HCT116 (cell line): ENCODE measurements around the gene CRADD. TPM values are rescaled to one million over a fixed set of nuclear protein-coding genes. Genes with fewer than 3 reads are reported as not detected.

Experiments
- ATAC-seq: fragments of 200-7000 bp; cut with Tn5 transposase; 2 replicates; pipeline ENCODE4 v1.9.1; 2020; ENCODE audit warnings: mild to moderate bottlenecking, moderate library complexity
- BruUV-seq: library from RNA; stranded (reverse); fragments of 400-500 nt; replicated peaks from 2 replicates; lab custom pipeline; 2021; lab: Mats Ljungman, UMichigan
- CTCF ChIA-PET: fragments of 300-600 bp; sonication (Branson Sonifier 250); formaldehyde crosslinking; loops from one replicate; lab custom pipeline; 2021; ENCODE audit warnings: antibody characterized with exemption; lab: Charles Lee
- POLR2A ChIA-PET: fragments of 300-600, 350-600 bp; sonication (Branson Sonifier 250); formaldehyde crosslinking; loops from one replicate; lab custom pipeline; 2021; ENCODE audit warnings: antibody characterized with exemption; lab: Charles Lee
- RAD21 ChIA-PET, 2 experiments: fragments of 300-600 bp; sonication (Branson Sonifier 250); formaldehyde crosslinking; loops; one replicate each; lab custom pipeline; 2023; ENCODE audit warnings: low total read pairs in 2 of 2; ENCODE audit not compliant: uncharacterized antibody in 2 of 2, unreplicated experiment in 2 of 2, low non-redundant PET in 1 of 2; lab: Charles Lee
- DNase-seq: peaks from one replicate; pipeline ENCODE4 v3.0.0-alpha.2; 2010; ENCODE audit warnings: low read depth, low spot score
- H2AFZ ChIP-seq: fragments of 200-600 bp; shearing (Covaris generic), sonication (generic); 2 replicates; pipeline ENCODE4 v1.6.1; 2017; ENCODE audit warnings: low read depth, mixed run types, mixed read lengths, antibody characterized with exemption, low read length; ENCODE audit not compliant: poor library complexity, severe bottlenecking
- H3K27ac ChIP-seq: 2 replicates; pipeline ENCODE4 v1.5.1; 2012; ENCODE audit warnings: low read depth, low read length
- H3K27me3 ChIP-seq: fragments of 200-600 bp; sonication (generic); 2 replicates; pipeline ENCODE4 v1.6.1; 2016; ENCODE audit warnings: mixed run types, low read length, mixed read lengths; ENCODE audit not compliant: insufficient read depth
- H3K36me3 ChIP-seq, 2 experiments: fragments of 200-500 bp in 1 of 2; fragments of 200-600 bp in 1 of 2; sonication (Bioruptor generic) in 1 of 2; sonication (generic) in 1 of 2; 2 replicates each; pipeline versions ENCODE4 v1.5.1 to v1.6.1; 2014 to 2016; ENCODE audit warnings: low read length in 2 of 2, inconsistent platforms in 1 of 2, mixed read lengths in 1 of 2, mixed run types in 1 of 2; ENCODE audit not compliant: insufficient read depth in 2 of 2, control insufficient read depth in 1 of 2
- H3K4me1 ChIP-seq, 2 experiments: fragments of 200-600 bp in 1 of 2; sonication (generic) in 1 of 2; 2 replicates each; pipeline versions ENCODE4 v1.5.1 to v1.6.1; 2012 to 2017; ENCODE audit warnings: low read length in 2 of 2, inconsistent platforms in 1 of 2, mild to moderate bottlenecking in 1 of 2, mixed read lengths in 1 of 2, mixed run types in 1 of 2, moderate library complexity in 1 of 2; ENCODE audit not compliant: insufficient read depth in 2 of 2, control insufficient read depth in 1 of 2
- H3K4me2 ChIP-seq: fragments of 200-600 bp; sonication (generic); 2 replicates; pipeline ENCODE4 v1.6.1; 2017; ENCODE audit warnings: mixed run types, low read length, mixed read lengths
- H3K4me3 ChIP-seq, 2 experiments: fragments of 200-600 bp in 1 of 2; sonication (generic) in 1 of 2; replicated peaks in 1 of 2; 2 replicates each; pipeline ENCODE4 v1.5.1; 2011 to 2016; ENCODE audit warnings: low read length in 2 of 2, control low read depth in 1 of 2, low read depth in 1 of 2, mild to moderate bottlenecking in 1 of 2, mixed read lengths in 1 of 2, mixed run types in 1 of 2
- H3K79me2 ChIP-seq: fragments of 200-600 bp; sonication (generic); 2 replicates; pipeline ENCODE4 v1.6.1; 2017; ENCODE audit warnings: mild to moderate bottlenecking, mixed run types, low read length, moderate library complexity, mixed read lengths; ENCODE audit not compliant: insufficient read depth
- H3K9ac ChIP-seq: fragments of 200-600 bp; sonication (generic); 2 replicates; pipeline ENCODE4 v1.6.1; 2016; ENCODE audit warnings: low read length, mixed read lengths
- H3K9me2 ChIP-seq: fragments of 200-600 bp; sonication (generic), shearing (Covaris generic); 2 replicates; pipeline ENCODE4 v1.6.1; 2017; ENCODE audit warnings: mixed run types, mild to moderate bottlenecking, moderate library complexity; ENCODE audit not compliant: insufficient read depth
- H3K9me3 ChIP-seq, 2 experiments: fragments of 200-500 bp in 1 of 2; fragments of 200-600 bp in 1 of 2; sonication (Bioruptor generic) in 1 of 2; sonication (generic) in 1 of 2; 2 replicates each; pipeline ENCODE4 v1.6.1; 2014 to 2017; ENCODE audit warnings: low read length in 2 of 2, mixed read lengths in 2 of 2, inconsistent platforms in 1 of 2, low read depth in 1 of 2, mild to moderate bottlenecking in 1 of 2, mixed run types in 1 of 2, moderate library complexity in 1 of 2; ENCODE audit not compliant: control insufficient read depth in 1 of 2, insufficient read depth in 1 of 2
- H4K20me1 ChIP-seq: fragments of 200-600 bp; sonication (generic), shearing (Covaris generic); 2 replicates; pipeline ENCODE4 v1.6.1; 2017; ENCODE audit warnings: mixed run types, mild to moderate bottlenecking, moderate library complexity; ENCODE audit not compliant: insufficient read depth
- ATF3 ChIP-seq: IDR thresholded peaks from 2 replicates; pipeline ENCODE4 v1.6.1; 2012
- CEBPB ChIP-seq: IDR thresholded peaks from 2 replicates; pipeline ENCODE4 v1.6.1; 2012; ENCODE audit warnings: low read depth
- EGR1 ChIP-seq: IDR thresholded peaks from 2 replicates; pipeline ENCODE4 v1.6.1; 2012; ENCODE audit warnings: low read depth
- ELF1 ChIP-seq: IDR thresholded peaks from 2 replicates; pipeline ENCODE4 v1.6.1; 2012; ENCODE audit warnings: low read depth, borderline replicate concordance
- EZH2phosphoT487 ChIP-seq: fragments of 200-600 bp; IDR thresholded peaks from 2 replicates; pipeline ENCODE4 v1.6.1; 2018; ENCODE audit warnings: antibody characterized with exemption, borderline replicate concordance
- FOSL1 ChIP-seq: IDR thresholded peaks from 2 replicates; pipeline ENCODE4 v1.6.1; 2012; ENCODE audit warnings: low read depth
- MAX ChIP-seq: IDR thresholded peaks from 2 replicates; pipeline ENCODE4 v1.6.1; 2012
- POLR2AphosphoS5 ChIP-seq: IDR thresholded peaks from 2 replicates; pipeline ENCODE4 v1.6.1; 2011; ENCODE audit warnings: mild to moderate bottlenecking, low read depth, low read length, moderate library complexity
- SP1 ChIP-seq: IDR thresholded peaks from 2 replicates; pipeline ENCODE4 v1.6.1; 2012; ENCODE audit warnings: low read depth
- SRF ChIP-seq: IDR thresholded peaks from 2 replicates; pipeline ENCODE4 v1.6.1; 2012; ENCODE audit warnings: low read depth
- ZBTB33 ChIP-seq: IDR thresholded peaks from 2 replicates; pipeline ENCODE4 v1.6.1; 2011; ENCODE audit warnings: mild to moderate bottlenecking, low read length, moderate library complexity; ENCODE audit not compliant: insufficient replicate concordance; ENCODE audit errors: extremely low read depth
- ZFX ChIP-seq: fragments of 450-650 bp; IDR thresholded peaks from 2 replicates; pipeline ENCODE4 v1.6.1; 2017
- ZNF274 ChIP-seq: fragments of 200-500 bp; sonication (Bioruptor generic); IDR thresholded peaks from 2 replicates; pipeline ENCODE4 v1.6.1; 2014; ENCODE audit warnings: mild to moderate bottlenecking, low read depth, low read length, inconsistent platforms
- intact Hi-C: fragments of 100-400 bp; cut with micrococcal nuclease; formaldehyde crosslinking; loops from 2 replicates; pipeline ENCODE4 v1.10.0; 2022
- total RNA-seq: library from RNA; stranded (reverse); gene quantifications from one replicate; pipeline ENCODE4 v1.2.1, GENCODE V29; 2021; ENCODE audit not compliant: unreplicated experiment

The CRADD gene
- total RNA-seq, 1 experiment from 2014 or later, result 12.2 TPM

- TF ChIP-seq CEBPB (no peak; the same call in 1 of the 2 replicates), ELF1 (peak; percentile 92), ZNF274 (no peak), ATF3 (no peak), FOSL1 (no peak), EZH2phosphoT487 (no peak), ZFX (peak; percentile 71)
Observed at GRCh38 chr12:93677195-93678064, at the start of gene CRADD (continued).

- BruUV-seq, result no TSS peak
- Histone ChIP-seq H4K20me1 (no peaks in the 10 kb centered on the region), H3K36me3 (no peaks in the 10 kb centered on the region), H3K27me3 (no peaks in the 10 kb centered on the region), H3K9me2 (no peaks in the 10 kb centered on the region), H3K9ac (no peak overlapping the region), H3K4me1 (no peaks in the 10 kb centered on the region), H2AFZ (no peak overlapping the region), H3K27ac (no peak overlapping the region), H3K79me2 (no peaks in the 10 kb centered on the region), H3K4me3 (no peak overlapping the region), H3K4me2 (no peak overlapping the region), H3K9me3 (peaks cover 0 to 5% of the 10 kb centered on the region in 2 experiments; a peak in 2 of 4 replicates)
- POLR2A ChIA-PET, result no interaction called here
- intact Hi-C loops, result no loop called here
- CTCF ChIA-PET, result no interaction called here
- DNase-seq (no peak), ATAC-seq (no peak)
- TF ChIP-seq MAX (no peak), ELF1 (no peak), ATF3 (no peak), EZH2phosphoT487 (no peak), SP1 (no peak), ZNF274 (no peak), POLR2AphosphoS5 (no peak), ZBTB33 (no peak), EGR1 (no peak), SRF (no peak)
- RAD21 ChIA-PET, result no interaction called here
Observed at GRCh38 chr12:93632383-93632782, 44.8 kb upstream of the CRADD start.
